ENCODE data around the gene VPS45.

- TF ChIP-seq CTCF (IDR thresholded peaks at IDR 0.05; ENCODE audit: borderline replicate concordance, extremely low read depth, low read length, poor library complexity, severe bottlenecking) (no peak), EZH2 (IDR thresholded peaks at IDR 0.05; ENCODE audit: borderline replicate concordance, low read depth, low read length, severe bottlenecking) (no peak)
Observed at GRCh38 chr1:150024156-150024555, 43.4 kb upstream of the VPS45 start.
